Measurements from ENCODE around the gene SMIM8.

GRCh38 chr6:87287251-87287650 lies 35.1 kb upstream of the SMIM8 start:
- no peak for TF ChIP-seq CTCF (IDR thresholded peaks at IDR 0.05; ENCODE audit: low read depth, low read length, missing input control)
- no peak for TF ChIP-seq MAX (IDR thresholded peaks at IDR 0.05)

Data from liver (tissue), 2 donors.